LNCaP clone FGC (cell line): Measurements from ENCODE around the gene KRT27.

Experiments used
- DNase-seq: peaks from one replicate; pipeline ENCODE4 v3.0.0-alpha.2; 2011; ENCODE audit warnings: low read depth
- H3K4me3 ChIP-seq: 2 replicates; pipeline ENCODE4 v1.5.1; 2011; ENCODE audit warnings: mild to moderate bottlenecking, low read depth, low read length, control low read depth
- TF ChIP-seq, protein P1 (sequence below): IDR thresholded peaks from 2 replicates; pipeline ENCODE4 v1.5.1; 2012; ENCODE audit warnings: mild to moderate bottlenecking; ENCODE audit not compliant: control insufficient read depth, insufficient read depth; ENCODE audit errors: extremely low read depth

KRT27 gene, protein sequence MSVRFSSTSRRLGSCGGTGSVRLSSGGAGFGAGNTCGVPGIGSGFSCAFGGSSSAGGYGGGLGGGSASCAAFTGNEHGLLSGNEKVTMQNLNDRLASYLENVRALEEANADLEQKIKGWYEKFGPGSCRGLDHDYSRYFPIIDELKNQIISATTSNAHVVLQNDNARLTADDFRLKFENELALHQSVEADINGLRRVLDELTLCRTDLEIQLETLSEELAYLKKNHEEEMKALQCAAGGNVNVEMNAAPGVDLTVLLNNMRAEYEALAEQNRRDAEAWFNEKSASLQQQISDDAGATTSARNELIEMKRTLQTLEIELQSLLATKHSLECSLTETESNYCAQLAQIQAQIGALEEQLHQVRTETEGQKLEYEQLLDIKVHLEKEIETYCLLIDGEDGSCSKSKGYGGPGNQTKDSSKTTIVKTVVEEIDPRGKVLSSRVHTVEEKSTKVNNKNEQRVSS

DNA sequence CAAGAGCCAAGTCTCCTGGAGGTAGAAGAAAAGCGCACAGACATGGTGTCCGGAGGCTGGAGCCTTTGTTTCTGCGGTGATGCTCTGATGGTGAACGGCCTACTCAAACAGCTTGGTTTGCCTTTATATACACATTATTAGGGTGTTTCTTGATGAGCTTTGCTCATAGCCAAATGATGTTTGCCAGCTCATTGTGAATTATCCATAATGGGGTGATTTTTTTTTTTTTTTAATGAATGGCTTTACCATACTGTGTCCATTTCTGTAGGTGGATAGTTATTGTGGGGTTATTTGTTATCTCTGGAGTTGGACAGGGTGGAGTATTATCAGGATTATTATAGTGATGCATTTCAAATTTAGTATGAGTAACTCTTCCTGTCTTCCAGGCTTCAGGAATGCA, at the start of gene KRT27:
Gene KRT27, minus strand, starts transcription at position 101 of the 400 bp plus-strand sequence. Its CDS starts 57 bp downstream, at position 44.
- DNase-seq = no peak
- H3K4me3 ChIP-seq = no peak within 1 kb of the TSS
- TF ChIP-seq, protein P1, sequence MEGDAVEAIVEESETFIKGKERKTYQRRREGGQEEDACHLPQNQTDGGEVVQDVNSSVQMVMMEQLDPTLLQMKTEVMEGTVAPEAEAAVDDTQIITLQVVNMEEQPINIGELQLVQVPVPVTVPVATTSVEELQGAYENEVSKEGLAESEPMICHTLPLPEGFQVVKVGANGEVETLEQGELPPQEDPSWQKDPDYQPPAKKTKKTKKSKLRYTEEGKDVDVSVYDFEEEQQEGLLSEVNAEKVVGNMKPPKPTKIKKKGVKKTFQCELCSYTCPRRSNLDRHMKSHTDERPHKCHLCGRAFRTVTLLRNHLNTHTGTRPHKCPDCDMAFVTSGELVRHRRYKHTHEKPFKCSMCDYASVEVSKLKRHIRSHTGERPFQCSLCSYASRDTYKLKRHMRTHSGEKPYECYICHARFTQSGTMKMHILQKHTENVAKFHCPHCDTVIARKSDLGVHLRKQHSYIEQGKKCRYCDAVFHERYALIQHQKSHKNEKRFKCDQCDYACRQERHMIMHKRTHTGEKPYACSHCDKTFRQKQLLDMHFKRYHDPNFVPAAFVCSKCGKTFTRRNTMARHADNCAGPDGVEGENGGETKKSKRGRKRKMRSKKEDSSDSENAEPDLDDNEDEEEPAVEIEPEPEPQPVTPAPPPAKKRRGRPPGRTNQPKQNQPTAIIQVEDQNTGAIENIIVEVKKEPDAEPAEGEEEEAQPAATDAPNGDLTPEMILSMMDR = no peak

DNA sequence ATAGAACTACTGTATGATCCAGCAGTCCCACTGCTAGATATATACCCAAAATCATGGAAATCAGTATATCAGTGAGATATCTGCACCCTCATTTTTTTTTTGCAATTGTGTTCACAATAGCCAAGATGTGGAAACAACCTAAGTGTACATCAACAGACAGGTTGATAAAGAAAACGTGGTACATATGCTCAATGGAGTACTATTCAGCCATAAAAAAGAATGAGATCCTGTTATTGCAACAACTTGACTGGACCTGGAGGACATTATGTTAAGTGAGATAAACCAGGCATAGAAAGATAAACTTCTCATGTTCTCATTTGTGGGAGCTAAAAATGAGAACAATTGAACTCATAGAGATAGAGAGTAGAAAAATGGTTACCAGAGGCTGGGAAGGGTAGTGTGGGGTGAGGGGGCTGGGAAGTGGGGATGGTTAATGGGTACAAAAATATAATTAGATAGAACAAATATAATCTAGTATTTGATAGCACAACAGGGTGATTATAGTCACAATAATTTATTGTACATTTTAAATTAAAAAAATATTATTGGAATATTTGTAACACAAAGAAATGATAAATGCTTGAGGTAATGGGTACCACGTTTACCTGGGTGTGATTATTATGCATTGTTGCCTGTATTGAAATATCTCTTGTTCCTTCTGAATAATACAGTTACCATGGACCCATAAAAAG, 47.9 kb upstream of the KRT27 start:
- H3K4me3 ChIP-seq = no peak overlapping the region
- TF ChIP-seq, protein P1 = no peak
- DNase-seq = no peak

DNA sequence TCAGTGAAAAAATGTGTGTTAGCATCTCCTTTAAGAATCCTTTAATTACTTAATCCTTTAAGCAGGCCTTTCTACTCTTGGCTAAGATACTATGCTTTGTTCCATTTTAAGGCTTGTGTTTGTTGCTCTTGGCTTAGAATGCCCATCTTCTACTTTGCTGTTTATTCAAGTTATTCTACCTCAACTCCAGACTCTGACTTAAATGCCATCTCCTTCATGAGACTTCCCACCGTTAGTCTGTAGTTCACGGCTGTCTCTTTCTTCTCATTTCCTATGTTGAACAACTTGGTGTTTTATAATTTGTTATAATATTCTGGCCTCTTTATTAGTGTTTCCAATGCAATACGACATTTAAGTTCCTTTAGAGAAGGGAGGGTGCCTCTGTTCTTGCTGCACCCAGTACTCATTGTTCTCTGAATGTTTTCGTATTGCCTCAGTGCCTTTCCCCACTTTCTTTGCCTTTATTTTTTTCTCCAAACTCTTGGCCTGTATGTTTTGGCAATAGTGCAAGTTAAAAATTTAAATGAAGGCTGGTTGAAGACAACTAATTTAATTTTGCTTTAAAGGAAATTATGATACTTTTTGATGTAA, 46.2 kb upstream of the KRT27 start:
- TF ChIP-seq, protein P1 = no peak

DNA sequence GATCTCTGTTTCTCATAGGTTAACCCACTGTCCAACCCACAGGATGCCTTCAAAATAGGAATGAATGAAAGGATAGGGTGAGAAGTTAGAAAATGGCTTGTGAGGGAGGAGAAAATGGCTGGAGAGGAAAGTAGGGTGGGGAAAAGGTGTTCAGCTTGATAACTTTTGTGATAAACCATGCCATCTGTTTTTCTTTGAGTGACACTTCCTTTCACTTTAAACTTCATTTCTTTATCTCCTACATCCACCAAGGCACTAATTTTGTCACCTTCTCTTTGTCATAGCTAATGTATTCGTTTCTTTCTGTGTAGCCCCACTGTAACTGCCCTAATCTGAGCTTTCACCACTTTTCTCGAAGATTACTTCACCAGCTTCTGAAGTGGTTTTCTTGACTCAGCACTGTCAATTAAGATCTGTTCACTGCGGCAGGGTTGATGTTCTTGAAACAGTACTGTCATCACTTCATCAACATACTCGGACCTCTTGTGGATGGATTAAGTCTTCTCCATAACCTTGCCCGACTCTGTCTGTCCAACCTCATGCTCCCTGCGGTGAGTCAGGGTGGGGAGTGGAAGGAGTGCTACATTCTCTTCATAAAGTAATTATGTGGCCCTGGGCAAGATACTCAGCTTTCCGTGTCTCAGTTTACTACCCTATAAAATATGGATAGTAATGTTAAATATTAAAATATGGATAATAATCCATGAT, 45.5 kb upstream of the KRT27 start:
- no peak overlapping the region for H3K4me3 ChIP-seq
- no peak for DNase-seq

More for the DNA sequence above, 46.2 kb upstream of the KRT27 start:
- H3K4me3 ChIP-seq = no peak overlapping the region
- DNase-seq = no peak

DNA sequence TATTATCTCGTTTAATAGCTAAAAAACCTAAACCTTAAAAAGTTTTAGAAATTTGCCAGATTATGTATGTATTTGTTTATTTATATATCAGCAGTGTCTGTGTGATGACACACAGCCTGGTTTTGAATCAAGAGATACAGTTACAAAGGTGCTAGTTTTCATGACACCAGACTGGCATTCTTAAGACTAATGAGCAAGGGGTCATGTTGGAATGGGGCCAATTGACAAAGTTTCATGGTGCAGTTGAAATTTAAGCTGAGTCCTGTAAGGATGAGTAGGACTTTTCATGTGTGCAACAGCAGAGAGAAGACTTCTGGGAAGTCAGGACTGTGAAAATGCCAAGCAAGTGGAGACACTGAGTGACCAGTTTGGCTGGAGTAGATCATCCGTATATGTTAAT, 43.2 kb upstream of the KRT27 start:
- DNase-seq = no peak
- H3K4me3 ChIP-seq = no peak overlapping the region
- TF ChIP-seq, protein P1 = no peak

More for the DNA sequence above, 45.5 kb upstream of the KRT27 start:
- TF ChIP-seq, protein P1 = no peak

DNA sequence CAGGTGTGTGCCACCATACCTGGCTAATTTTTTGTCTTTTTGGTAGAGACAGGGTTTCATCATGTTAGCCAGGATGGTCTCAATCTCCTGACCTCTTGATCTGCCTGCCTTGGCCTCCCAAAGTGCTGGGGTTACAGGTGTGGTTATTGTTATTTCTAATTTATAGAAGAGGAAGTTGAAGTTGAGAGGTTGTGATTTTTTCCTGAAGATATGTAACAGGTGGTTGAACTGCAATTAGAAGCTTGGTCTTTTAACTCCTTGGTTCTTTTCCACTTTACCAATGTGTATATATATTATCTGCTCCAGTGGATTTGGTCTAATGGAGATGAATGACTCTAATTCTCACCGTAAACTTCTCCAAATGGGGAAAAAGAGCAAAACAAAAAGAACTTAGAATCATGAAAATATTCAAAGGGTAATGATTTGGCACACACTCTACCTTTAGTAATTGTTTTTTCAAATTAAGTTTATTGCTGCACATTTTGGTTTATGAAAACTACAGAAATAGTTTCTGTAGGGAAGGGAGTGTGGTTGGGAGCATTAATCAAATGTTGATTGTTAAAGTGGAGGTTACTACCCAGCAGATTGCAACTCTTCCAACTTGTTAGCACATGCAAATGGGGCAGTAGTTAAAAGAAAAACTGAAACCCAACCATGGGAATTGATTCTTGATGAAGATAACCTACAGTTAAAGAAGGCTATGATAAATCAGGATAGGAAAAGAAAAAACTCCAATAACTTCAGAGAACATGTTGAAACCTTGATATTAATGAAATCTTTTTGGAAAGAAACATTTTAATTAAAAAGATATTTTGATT, 41.9 kb upstream of the KRT27 start:
- H3K4me3 ChIP-seq = no peak overlapping the region

More for the DNA sequence above, 41.9 kb upstream of the KRT27 start:
- DNase-seq = no peak
- TF ChIP-seq, protein P1 = no peak
